Right ventricle myocardium inferior (tissue), 1 donor: ENCODE data around the gene MYO5A. TPM values are rescaled to one million over a fixed set of nuclear protein-coding genes. Genes with fewer than 3 reads are reported as not detected.
"Not testable (repeated sequence)": the region's sequence is repeated elsewhere in the genome, so short reads cannot be mapped to it uniquely, and the experiment has no call there.

ENCODE experiments used
- ATAC-seq: fragments of 200-7000 bp; cut with Tn5 transposase; one replicate; pipeline ENCODE4 v1.9.1; 2020; ENCODE audit warnings: mild to moderate bottlenecking, moderate library complexity
- DNase-seq: peaks from one replicate; pipeline ENCODE4 v3.0.0; 2021; ENCODE audit errors: missing footprints
- intact Hi-C: fragments of 100-400 bp; cut with DNase I; formaldehyde crosslinking; loops from one replicate; pipeline ENCODE4 v1.11.0; 2022
- total RNA-seq: library from RNA; stranded (reverse); fragmentation: NEBNext Ultra II Directional; extraction: Animal tissue kit (Norgen Biotek cat#: 25700); gene quantifications from one replicate; pipeline ENCODE4 v1.2.1, GENCODE V29; 2021
- donor health status: DM: no; HTN: yes; CAD: no; lungs with severe emphysema.

MYO5A gene
- total RNA-seq, 1 donor from 2014 or later: 7.9 TPM

DNA sequence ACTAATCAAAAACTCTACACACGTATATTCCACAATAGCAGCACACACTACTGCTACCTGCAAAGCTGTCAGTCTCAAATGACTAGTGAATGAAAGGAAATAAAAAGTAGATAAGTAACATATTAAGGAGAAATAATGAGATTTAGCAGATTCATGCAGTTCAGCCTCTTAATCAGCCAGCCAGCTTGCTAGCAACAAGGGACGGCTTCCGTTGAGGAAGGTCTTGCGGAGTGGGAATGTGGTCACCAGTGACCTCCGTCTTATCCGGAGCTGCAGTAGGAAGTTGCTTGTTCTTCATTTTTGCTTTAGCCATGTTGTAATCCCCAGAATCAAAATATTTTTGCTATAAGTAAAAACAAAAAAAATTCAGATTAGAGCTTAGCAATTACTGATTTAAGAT, 23.1 kb upstream of the MYO5A start:
- intact Hi-C loops: no loop called here
- ATAC-seq (peak; percentile 46), DNase-seq (peak; percentile 62)

DNA sequence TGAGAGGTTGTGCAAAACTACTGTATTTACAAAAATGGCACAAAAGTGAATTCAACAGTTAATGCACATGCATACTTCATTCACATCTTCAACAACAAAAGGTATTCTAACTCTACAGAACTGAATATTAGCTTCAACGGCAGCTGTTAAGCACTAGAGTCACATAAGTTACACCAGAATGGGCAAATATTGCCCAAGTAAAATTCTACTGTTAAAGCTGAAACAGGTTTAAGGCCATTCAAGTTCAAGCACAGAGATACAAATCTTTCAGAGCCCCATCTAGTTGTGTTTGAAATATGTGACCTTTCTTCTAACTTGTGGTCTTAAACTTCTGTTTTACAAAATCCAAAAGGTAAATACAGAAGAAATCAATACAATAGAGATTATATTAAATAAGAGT, 22.5 kb upstream of the MYO5A start:
- intact Hi-C loops, ATAC-seq, DNase-seq: not testable (repeated sequence)

DNA sequence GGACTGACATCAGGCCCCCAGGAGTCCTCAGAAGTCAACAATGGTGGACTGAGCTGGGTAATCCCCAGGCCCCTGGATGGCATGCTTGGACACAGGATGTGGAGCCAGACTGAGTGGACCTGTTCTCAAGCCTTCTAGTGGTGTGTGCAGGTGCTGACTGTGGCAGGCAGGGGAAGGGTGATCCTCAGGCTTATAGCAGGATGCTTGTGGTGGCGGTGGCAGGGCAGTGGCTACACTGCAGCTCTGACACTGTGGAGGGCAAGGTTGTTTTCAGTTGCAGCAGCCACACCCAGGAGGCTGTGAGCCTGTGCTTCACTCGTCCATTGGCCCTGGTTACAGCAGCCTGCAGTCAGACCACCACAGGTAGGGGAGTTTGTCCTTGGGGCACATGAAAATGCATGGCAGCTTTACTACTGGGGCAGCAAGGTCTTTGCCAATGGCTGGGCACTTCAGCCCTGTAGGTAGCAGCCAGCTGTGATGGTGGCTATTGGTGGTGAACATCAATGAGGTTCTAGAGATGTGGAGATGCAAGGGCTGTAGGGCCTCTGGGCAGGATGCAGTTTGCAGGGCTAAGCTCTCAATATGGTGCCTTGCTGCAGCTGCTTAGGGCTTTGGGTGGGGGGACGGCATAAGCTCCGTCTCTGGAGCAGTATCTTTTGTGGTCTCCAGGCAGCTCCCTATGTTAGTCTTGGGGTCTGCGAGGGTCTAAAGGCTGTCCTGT, 17.5 kb upstream of the MYO5A start:
- intact Hi-C loops: no loop called here
- no peak for ATAC-seq
- DNase-seq: no peak

DNA sequence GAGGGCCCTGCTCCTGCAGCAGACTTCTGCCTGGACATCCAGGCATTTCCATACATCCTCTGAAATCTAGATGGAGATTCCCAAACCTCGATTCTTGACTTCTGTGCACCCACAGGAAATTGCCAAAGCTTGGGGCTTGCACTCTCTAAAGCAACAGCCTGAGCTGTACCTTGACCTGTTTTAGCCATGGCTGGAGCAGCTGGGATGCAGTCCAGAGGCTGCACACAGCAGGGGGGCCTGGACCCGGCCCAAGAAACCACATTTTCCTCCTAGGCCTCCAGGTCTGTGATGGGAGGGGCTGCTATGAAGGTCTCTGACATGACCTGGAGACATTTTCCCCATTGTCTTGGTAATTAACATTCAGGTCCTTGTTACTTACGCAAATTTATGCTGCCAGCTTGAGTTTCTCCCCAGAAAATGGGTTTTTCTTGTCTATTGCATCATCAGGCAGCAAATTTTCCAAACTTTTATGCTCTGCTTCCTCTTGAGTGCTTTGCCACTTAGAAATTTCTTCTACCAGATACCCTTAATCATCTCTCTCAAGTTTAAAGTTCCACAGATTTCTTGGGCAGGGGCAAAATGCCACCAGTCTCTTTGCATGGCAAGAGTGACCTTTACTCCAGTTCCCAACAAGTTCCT, 11.8 kb upstream of the MYO5A start:
- intact Hi-C loops: no loop called here
- no peak for DNase-seq
- no peak for ATAC-seq

DNA sequence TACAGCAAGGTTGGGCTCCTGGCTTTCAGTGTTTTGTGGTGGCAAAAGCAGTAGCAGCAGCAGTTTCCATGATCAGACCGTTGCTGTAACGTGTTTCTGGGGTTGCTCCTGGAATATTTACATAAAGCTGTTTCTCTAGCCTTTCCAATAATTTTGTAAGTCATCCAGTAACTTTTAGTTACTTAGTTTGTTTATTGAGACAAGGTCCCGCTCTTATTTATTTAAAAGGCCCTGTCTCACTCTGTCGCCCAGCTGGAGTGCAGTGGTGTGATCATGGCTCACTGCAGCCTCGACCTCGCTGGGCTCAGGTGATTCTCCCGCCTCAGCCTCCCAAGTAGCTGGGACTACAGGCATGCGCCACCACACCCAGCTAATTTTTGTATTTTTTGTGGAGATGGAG, 8.8 kb upstream of the MYO5A start:
- intact Hi-C loops: no loop called here
- no peak for DNase-seq
- ATAC-seq: no peak

DNA sequence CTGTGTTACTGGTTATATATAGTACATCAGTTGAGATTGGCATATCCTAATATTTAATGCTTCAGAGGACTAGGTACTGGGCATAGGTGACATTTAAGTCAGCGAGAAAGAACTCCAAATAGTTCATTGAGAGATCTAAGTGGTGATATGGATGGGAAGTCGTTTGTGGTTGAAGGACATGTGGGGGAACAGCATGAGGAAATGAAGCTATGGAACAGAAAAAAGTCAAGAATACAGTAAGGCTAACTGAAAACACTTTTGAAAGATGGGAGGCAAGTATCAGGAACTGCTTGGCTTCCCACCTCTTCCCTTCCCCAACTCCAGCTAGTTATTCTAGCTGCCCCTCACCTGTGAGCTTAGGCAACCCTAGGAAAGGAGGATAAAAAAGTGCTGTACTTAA, 3.7 kb upstream of the MYO5A start:
- intact Hi-C loops: no loop called here
- ATAC-seq (no peak), DNase-seq (no peak)

DNA sequence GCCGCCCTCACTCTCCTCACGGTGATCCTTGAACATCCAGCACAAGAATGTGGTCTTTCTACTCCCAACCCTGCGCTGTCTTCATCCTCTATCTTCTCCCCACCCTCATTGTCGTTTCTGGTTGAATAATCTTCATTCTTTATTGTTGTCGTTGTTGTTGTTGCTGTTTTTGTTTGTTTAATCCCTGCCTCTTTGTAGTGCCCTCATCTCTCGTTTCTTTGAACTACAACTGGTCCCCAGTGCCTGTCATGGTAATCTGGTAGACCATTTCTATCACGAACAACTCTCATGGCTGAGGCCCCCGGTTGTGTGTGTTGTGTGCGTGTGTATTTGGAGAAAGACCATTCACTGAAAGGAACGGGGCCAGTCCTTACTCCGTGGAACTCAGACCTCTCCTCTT, 1.3 kb upstream of the MYO5A start:
- ATAC-seq: no peak
- intact Hi-C loops: loop anchor here (5.0 to 10.0 kb wide), 5 partner anchors 37 to 273 kb away; partner anchors contain the start of gene ARPP19

DNA sequence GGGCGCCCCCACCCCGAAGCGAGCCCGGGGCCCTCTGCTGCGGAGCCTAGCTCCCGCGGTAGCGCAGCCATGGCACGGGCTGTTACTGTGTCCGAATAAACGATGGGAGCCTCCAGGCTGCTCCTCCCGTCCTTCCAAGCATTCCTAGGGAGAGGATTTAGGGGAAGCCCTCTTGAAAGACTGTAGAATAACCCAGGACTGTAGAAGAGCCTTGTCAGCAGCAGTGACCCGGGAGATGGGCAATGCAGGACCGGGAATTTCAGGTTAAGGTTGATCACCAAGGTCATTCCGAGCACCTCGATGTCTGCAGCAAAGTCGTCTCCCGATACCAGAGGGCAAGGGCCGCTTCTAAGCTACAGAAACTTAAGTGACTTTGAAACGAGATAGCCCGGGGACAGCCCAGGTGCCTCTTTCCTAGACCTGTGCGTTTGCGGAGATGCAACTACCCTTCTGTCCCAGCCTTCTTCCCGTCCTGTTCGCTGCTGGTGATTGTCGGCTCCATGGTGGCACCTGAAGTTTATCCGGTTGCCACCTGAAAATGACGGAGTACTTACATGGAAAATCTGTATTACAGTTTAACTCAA, 753 bp upstream of the MYO5A start:
- no peak for DNase-seq
- intact Hi-C loops: loop anchor here (5.0 to 10.0 kb wide), 5 partner anchors 38 to 272 kb away; partner anchors contain the start of gene ARPP19
- ATAC-seq: no peak

More for the DNA sequence above, 1.3 kb upstream of the MYO5A start:
- DNase-seq: no peak

DNA sequence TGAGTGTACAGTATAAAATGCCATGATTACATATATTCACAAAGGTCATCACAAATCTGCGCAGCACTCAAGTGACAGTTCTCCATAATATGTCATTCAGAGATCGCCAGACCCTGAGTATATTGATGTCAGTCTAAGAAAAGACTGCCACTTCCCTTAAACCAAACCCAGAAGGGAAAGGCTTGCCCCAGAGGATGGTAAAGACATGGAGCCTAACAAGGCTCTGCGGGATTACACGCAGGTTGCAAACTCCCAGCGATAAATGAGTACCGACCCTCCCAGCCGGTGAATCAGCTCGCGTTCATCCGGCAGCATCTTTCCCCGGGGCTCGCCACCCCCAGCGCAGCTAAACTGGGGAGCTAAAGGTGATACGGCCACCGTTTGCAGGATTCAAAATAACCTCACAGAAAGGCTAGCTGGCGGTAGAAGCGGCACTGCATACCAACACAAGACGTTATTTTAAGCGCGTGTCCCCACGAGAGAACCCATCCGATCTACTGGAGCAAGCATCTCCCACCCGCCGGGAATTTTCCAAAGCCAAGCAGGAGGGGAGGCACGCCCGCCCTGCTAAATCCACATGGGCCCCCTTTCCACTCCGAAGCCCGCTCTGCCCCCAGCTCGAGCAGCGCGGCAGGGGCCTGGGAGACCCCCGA, 643 bp downstream of the MYO5A start:
- ATAC-seq (peak; percentile 13), DNase-seq (no peak)

DNA sequence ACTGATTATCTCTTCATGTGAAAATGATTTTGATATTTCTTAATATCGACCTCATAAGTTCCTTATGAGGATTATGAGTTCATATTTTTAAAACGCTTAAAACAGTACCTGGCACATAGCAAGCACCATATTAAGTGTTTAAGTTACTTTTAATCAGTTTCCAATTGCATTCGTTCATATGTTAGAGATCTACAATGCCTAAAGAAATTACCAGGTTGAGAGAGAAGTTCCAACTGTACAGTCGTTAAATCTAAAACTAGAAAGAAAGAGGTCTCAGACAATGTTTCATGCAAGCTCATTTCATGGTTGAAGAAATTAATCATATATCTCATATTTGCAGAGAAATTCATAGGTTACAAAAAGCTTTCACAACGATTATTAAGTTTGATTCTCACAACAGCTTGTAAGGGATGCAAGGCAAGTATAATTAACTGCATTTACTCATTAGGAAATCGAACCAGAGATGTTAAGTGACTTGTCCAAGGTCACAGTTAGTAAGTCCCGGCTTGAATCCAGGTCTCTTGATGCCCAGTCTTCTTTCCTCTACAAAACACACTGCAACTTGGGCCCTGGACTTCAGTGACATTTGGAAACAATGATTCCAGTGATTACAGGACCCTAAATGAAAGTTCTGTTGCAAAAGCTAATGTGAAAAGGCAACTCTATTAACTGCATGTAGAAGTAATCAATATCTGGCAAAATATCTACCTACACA, 1.3 kb downstream of the MYO5A start:
- intact Hi-C loops: loop anchor here (5.0 to 10.0 kb wide), 5 partner anchors 40 to 270 kb away; partner anchors contain the start of gene ARPP19
- no peak for DNase-seq
- no peak for ATAC-seq

More for the DNA sequence above, 643 bp downstream of the MYO5A start:
- intact Hi-C loops: loop anchor here (5.0 to 10.0 kb wide), 5 partner anchors 39 to 271 kb away; partner anchors contain the start of gene ARPP19

DNA sequence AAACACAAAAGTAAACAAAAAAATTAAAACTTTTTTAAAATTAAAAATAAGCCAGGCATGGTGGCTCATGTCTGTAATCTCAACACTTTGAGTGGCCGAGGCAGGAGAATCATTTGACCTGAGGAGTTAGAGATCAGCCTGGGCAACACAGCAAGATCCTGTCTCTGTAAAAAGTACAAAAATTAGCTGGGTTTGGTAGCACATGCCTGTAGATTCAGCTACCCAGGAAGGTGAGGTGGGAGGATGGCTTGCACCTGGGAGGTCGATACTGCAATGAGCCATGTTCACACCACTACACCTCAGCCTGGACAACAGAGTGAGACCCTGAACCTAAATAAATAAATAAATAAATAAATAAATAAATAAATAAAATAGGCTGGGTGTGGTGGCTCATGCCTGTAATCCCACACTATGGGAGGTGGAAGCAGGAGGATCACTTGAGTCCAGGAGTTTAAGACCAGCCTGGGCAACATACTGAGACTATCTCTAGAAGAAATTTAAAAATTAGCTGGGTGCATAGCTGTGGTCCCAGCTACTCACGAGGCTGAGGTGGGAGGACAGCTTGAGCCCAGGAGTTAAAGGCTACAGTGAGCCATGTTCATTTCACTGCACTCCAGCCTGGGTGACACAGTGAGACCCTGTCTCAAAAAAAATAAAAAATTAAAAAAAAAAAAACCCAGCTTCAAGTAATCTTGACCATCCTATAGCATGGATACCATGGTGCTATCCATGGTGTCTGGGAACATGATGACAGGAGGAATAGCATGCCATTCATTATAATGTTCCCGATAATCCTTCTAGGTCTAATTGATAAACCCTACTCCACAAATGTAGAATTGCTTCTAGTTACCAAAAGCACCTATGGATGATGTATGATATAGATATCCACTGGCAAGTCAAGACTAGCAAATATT, 4.2 kb downstream of the MYO5A start:
- DNase-seq (no peak), ATAC-seq (no peak)
- intact Hi-C loops: loop anchor here (5.0 to 10.0 kb wide), 5 partner anchors 43 to 267 kb away; partner anchors contain the start of gene ARPP19

DNA sequence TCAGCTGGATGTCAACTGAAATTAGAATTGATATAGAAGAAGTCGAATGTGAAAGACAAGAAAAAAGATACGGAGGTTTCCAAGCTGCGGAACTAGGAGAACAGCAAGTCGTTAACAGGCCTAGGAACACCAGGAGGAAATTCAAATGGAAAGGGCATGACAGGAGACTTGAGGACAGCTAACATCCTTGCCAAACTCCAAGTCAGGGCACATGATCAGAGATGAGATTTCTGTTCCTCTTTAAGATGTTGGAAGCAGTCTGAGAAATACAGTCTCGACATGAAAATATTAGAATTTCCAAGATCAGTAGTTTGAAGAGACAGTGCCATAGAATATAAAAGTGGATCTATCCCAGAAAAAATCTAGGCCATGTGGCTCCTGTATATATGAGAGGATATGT, 5.0 kb downstream of the MYO5A start:
- ATAC-seq (no peak), DNase-seq (no peak)
- intact Hi-C loops: loop anchor here (10.0 kb wide), 2 partner anchors 109 to 211 kb away; no protein-coding TSS in a partner anchor

DNA sequence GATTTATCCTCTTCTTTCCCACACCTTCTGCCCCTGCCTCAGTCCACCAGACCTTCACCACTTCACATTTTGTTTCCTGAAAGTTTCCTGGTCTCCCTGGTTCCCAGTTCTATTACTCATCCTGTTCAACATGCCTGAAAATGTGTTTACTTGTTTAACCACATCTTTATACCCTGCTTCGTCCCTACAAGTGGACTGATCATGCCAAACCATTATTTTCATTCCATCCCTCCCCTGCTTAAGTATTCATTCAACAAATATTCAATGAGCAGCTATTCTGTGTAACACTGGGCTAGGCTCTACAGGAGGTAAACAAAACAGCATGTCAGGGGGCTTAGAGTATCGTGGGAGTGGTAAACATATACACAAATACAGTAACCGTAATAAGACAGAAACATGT, 5.5 kb downstream of the MYO5A start:
- intact Hi-C loops: loop anchor here (10.0 kb wide), 2 partner anchors 108 to 212 kb away; no protein-coding TSS in a partner anchor
- ATAC-seq: no peak
- DNase-seq: no peak

DNA sequence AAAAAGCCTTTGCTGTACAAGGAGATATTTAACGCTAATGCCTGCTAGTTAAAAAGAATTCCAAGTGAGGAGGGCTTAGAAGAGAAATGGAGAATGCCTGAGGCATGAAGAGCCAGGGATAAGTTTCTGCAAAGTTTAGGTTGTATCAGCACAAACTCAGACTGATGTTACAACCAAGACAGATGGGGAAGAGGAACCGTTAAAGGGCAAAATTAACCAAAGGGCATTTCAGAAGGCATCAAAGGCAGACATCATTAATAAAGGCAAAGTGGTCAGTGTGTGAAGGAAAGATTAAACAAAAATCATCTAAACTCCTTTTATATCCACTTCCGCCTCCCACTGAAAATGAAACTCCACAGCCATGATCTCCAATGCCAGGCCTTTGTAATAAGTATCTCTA, 7.0 kb downstream of the MYO5A start:
- intact Hi-C loops: loop anchor here (10.0 kb wide), 2 partner anchors 107 to 213 kb away; no protein-coding TSS in a partner anchor
- ATAC-seq (no peak), DNase-seq (no peak)

DNA sequence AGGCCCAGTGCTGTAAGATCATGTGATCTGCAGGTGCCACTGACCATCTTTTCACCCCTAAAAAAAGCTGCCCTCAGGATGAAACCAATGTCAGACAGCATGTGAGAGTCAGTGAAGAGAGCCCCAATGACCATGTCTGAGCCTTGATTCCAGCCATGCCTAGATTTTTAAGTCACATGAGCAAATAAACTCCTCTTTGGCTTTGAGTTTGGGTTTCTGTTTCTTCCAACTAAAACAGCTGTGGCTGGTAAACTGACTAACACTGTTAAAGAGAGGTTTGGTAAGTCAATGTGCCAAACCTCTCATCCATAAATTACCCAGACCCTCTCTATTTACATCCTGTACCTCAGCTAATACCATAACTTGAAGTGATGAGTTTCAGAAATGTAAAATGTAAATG, 8.3 kb downstream of the MYO5A start:
- ATAC-seq (no peak), DNase-seq (no peak)
- intact Hi-C loops: loop anchor here (10.0 kb wide), 2 partner anchors 106 to 214 kb away; no protein-coding TSS in a partner anchor

DNA sequence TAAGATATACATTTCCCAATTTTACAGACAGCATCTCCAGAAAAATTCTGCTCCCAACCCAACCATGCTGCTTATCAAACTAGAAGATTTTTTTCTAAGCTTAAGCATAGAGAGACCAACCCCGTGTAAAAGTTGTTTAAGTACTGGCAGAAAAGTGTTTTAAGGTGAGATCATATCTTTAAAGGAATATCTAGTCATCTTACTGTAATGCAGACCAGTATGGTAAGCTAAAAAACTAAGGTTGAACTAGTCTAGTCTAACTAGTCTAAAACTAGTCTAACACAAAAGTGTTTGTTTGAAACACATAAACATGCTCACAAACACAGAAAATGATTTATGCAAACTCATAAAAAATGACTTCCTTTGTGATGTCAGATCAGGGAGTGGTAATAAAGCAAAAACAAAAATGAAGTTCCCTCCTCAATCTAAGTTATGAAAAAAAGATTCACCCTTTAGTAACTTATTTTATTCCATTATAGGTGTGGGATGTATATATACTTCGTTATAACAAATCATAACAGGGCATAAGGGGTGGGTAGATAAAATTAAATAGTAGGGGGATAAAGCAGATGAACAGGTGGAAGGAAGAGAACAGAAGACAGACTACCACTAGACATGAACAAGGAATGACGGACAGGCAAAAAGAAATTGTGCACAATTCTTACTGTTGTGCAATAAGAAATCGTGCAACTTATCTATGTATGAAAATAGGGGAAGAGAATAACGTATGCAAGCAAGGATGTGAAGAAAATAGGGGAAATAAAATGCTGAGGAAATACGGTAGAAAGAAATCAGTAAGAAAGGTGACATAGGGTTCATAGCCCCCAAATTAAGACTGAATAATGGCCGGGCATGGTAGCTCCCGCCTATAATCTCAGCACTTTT, 10.0 kb downstream of the MYO5A start:
- DNase-seq (no peak), ATAC-seq (no peak)
- intact Hi-C loops: no loop called here
